ENCODE data around the gene ANKRD52.

ANKRD52 gene

DNA sequence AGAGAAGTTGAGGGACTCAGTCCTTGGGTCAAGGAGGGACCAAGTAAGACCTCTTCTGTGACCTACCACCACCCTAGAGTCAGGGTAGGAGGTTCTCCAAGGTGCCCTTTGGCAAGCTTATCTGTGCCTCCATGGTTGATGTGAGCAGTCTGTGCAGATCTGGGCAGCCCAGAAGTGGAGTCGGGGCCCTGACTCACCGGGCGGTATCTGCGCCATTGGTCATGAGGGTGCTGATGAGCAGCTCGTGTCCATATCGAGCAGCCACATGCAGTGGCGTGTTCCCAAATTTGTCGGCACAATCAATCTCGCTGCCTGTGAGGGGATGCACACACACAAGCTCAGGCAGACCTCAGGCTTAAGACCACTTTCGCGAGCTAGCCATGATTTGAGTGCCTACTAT is 5.1 kb downstream of the ANKRD52 start:
- H3K36me3 ChIP-seq, result peaks cover 79% of the 10 kb centered on the region

GRCh38 chr12:56252649-56253048 is 5.5 kb downstream of the ANKRD52 start:
- H3K36me3 ChIP-seq, result peaks cover 83% of the 10 kb centered on the region
- no peak for DNase-seq

More for the DNA sequence above, 5.1 kb downstream of the ANKRD52 start:
- no peak for TF ChIP-seq CTCF (IDR thresholded peaks at IDR 0.05; ENCODE audit: low read depth, low read length)
- DNase-seq, result no peak
- Histone ChIP-seq H3K4me3 (ENCODE audit: low read depth, low read length) (no peak overlapping the region), H3K27me3 (ENCODE audit: insufficient read depth, low read depth, severe bottlenecking) (no peaks in the 10 kb centered on the region), H3K27ac (no peak overlapping the region), H3K9me3 (ENCODE audit: severe bottlenecking) (no peaks in the 10 kb centered on the region)

GRCh38 chr12:56248711-56249110 is 9.5 kb downstream of the ANKRD52 start:
- Histone ChIP-seq H3K36me3 (peaks cover 84% of the 10 kb centered on the region), H3K27ac (no peak overlapping the region)
- no peak for TF ChIP-seq CTCF (IDR thresholded peaks at IDR 0.05; ENCODE audit: low read depth, low read length)

More at GRCh38 chr12:56252649-56253048, 5.5 kb downstream of the ANKRD52 start:
- Histone ChIP-seq H3K27me3 (ENCODE audit: insufficient read depth, low read depth, severe bottlenecking) (no peaks in the 10 kb centered on the region), H3K9me3 (ENCODE audit: severe bottlenecking) (no peaks in the 10 kb centered on the region), H3K4me3 (ENCODE audit: low read depth, low read length) (no peak overlapping the region), H3K27ac (no peak overlapping the region)
- no peak for TF ChIP-seq CTCF (IDR thresholded peaks at IDR 0.05; ENCODE audit: low read depth, low read length)

GRCh38 chr12:56247923-56248322 is 10.3 kb downstream of the ANKRD52 start:
- H3K36me3 ChIP-seq, result peaks cover 84% of the 10 kb centered on the region
- DNase-seq, result no peak
- H3K27me3 ChIP-seq (ENCODE audit: insufficient read depth, low read depth, severe bottlenecking), result no peaks in the 10 kb centered on the region
- H3K9me3 ChIP-seq (ENCODE audit: severe bottlenecking), result no peaks in the 10 kb centered on the region
- no peak overlapping the region for H3K4me3 ChIP-seq (ENCODE audit: low read depth, low read length)
- H3K27ac ChIP-seq, result no peak overlapping the region
- no peak for TF ChIP-seq CTCF (IDR thresholded peaks at IDR 0.05; ENCODE audit: low read depth, low read length)

More at GRCh38 chr12:56248711-56249110, 9.5 kb downstream of the ANKRD52 start:
- Histone ChIP-seq H3K9me3 (ENCODE audit: severe bottlenecking) (no peaks in the 10 kb centered on the region), H3K4me3 (ENCODE audit: low read depth, low read length) (no peak overlapping the region), H3K27me3 (ENCODE audit: insufficient read depth, low read depth, severe bottlenecking) (no peaks in the 10 kb centered on the region)
- DNase-seq, result no peak

DNA sequence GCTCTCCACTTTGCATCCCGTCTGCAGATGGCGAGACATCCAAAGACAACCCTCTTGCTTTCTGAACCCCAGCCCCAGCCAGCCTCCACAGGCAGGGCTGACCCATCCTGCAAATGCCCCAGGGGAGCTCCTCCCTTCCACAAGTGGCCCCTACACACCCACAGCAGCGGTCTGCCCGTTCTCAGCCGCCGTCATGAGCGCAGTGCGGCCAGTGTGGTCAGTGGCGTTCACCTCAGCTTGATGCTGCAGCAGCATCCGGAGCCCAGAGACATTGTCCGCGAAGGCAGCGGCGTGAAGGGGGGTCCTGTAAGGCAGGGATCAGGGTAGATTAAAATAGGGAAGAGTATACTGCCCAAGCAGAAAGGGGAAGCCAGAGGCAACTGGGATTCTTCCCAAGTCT is 13.7 kb downstream of the ANKRD52 start:
- Histone ChIP-seq H3K36me3 (peaks cover 82% of the 10 kb centered on the region), H3K9me3 (ENCODE audit: severe bottlenecking) (no peaks in the 10 kb centered on the region), H3K4me3 (ENCODE audit: low read depth, low read length) (no peak overlapping the region), H3K27me3 (ENCODE audit: insufficient read depth, low read depth, severe bottlenecking) (no peaks in the 10 kb centered on the region), H3K27ac (no peak overlapping the region)
- no peak for DNase-seq
- no peak for TF ChIP-seq CTCF (IDR thresholded peaks at IDR 0.05; ENCODE audit: low read depth, low read length)

DNA sequence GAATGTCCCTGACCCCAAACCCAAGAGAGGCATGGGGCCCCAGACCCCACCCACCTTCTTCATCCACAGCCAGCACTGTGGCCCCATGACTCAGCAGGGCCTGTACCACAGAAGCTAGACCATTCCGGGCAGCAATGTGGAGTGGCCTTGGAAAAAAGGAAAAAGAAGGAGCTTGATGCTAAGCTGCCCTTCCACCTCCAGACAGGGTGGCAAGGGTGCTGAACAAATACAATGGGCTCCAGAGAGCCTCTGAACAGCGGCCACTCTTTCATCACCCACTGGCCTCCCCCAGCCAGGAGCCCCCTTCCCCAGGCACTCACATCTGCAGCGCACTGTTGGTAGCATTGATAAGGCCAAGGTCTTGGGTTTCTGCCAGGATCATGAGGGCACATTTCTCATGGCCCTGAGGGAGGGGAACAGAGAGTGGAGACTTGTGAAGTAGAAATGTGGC is 14.4 kb downstream of the ANKRD52 start:
- DNase-seq, result no peak
- no peak overlapping the region for H3K4me3 ChIP-seq (ENCODE audit: low read depth, low read length)
- H3K9me3 ChIP-seq (ENCODE audit: severe bottlenecking), result no peaks in the 10 kb centered on the region
- H3K27ac ChIP-seq, result no peak overlapping the region
- H3K36me3 ChIP-seq, result peaks cover 79% of the 10 kb centered on the region
- no peak for TF ChIP-seq CTCF (IDR thresholded peaks at IDR 0.05; ENCODE audit: low read depth, low read length)
- no peaks in the 10 kb centered on the region for H3K27me3 ChIP-seq (ENCODE audit: insufficient read depth, low read depth, severe bottlenecking)
